Measurements from ENCODE around the gene SLC38A11.

Gene SLC38A11

DNA sequence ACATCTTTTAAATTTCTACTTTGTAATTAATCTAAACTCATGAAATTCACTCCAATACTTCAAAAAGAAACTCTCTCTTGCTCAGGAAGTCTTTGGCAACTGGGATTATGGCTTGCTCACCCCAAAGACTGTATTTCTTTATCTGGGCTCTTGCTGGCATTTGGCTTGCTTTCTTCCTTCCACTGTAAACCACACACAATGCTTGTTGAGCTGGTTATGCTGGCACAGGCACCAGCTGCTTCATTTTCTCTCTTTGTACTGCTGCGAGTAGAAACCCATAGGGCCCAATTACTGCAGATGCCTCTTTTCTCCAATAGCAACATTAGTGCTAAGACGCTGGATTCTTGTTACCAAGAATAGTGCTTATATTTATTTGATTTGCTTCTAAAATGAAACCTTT lies 51.4 kb downstream of the SLC38A11 start:
- Histone ChIP-seq H3K79me2 (no peaks in the 10 kb centered on the region), H3K27me3 (ENCODE audit: control insufficient read depth, insufficient read depth, low read length) (no peaks in the 10 kb centered on the region), H3K36me3 (ENCODE audit: control insufficient read depth, insufficient read depth, low read length) (no peaks in the 10 kb centered on the region), H3K4me3 (ENCODE audit: low read depth, low read length) (no peak overlapping the region), H3K4me2 (ENCODE audit: low read length) (no peak overlapping the region), H3K9me3 (ENCODE audit: control insufficient read depth, low read length) (no peaks in the 10 kb centered on the region), H3K9ac (no peak overlapping the region), H3K27ac (no peak overlapping the region), H3K4me1 (no peaks in the 10 kb centered on the region), H2AFZ (no peak overlapping the region)
- TF ChIP-seq, protein P1, sequence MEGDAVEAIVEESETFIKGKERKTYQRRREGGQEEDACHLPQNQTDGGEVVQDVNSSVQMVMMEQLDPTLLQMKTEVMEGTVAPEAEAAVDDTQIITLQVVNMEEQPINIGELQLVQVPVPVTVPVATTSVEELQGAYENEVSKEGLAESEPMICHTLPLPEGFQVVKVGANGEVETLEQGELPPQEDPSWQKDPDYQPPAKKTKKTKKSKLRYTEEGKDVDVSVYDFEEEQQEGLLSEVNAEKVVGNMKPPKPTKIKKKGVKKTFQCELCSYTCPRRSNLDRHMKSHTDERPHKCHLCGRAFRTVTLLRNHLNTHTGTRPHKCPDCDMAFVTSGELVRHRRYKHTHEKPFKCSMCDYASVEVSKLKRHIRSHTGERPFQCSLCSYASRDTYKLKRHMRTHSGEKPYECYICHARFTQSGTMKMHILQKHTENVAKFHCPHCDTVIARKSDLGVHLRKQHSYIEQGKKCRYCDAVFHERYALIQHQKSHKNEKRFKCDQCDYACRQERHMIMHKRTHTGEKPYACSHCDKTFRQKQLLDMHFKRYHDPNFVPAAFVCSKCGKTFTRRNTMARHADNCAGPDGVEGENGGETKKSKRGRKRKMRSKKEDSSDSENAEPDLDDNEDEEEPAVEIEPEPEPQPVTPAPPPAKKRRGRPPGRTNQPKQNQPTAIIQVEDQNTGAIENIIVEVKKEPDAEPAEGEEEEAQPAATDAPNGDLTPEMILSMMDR (IDR thresholded peaks at IDR 0.05), result no peak

DNA sequence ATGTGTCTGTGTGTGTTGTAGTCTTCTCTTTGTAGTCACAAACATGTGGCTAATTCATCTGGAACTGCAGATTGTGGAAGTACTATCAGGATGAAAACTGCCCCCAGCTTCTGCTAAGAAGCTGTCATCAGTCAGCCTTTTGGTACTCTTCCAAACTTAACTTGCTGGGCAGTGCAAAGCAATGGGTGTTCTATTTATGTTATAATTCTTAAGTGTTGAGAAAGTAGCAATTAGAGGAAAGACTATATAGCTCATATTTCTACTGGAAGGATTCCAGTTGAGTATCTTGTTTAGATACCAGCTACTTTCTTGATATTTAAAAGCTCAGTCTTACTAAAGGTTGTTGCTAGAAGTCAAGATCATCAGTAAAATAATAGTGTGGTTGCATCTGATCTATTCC lies 52.1 kb downstream of the SLC38A11 start:
- Histone ChIP-seq H3K9me3 (ENCODE audit: control insufficient read depth, low read length) (no peaks in the 10 kb centered on the region), H3K4me1 (no peaks in the 10 kb centered on the region), H3K36me3 (ENCODE audit: control insufficient read depth, insufficient read depth, low read length) (no peaks in the 10 kb centered on the region), H3K79me2 (no peaks in the 10 kb centered on the region), H3K27me3 (ENCODE audit: control insufficient read depth, insufficient read depth, low read length) (no peaks in the 10 kb centered on the region), H3K4me2 (ENCODE audit: low read length) (no peak overlapping the region), H3K4me3 (ENCODE audit: low read depth, low read length) (no peak overlapping the region), H3K9ac (no peak overlapping the region), H3K27ac (no peak overlapping the region), H2AFZ (no peak overlapping the region)
- TF ChIP-seq, protein P1 (IDR thresholded peaks at IDR 0.05), result no peak

DNA sequence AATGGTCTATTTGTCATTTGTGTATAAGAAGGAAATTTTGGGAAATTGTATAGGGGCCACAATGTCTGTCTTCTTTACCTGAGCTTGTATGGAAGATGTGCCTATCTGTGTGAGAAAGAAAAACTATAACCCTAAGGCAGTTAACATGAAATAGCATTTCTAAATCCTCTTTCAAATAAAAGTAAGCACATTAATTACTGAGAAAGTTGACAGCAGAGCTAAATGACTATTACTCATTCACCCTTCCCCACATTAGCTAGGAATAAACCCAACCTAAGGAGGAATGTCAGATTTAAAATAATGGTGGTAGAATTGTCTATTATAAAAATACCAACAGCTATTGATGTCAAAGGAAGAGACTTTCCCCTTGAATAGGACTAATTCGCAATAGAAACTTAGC lies 56.2 kb downstream of the SLC38A11 start:
- Histone ChIP-seq H3K4me2 (ENCODE audit: low read length) (no peak overlapping the region), H3K36me3 (ENCODE audit: control insufficient read depth, insufficient read depth, low read length) (no peaks in the 10 kb centered on the region), H3K4me3 (ENCODE audit: low read depth, low read length) (no peak overlapping the region), H3K79me2 (no peaks in the 10 kb centered on the region), H3K27me3 (ENCODE audit: control insufficient read depth, insufficient read depth, low read length) (no peaks in the 10 kb centered on the region), H3K4me1 (no peaks in the 10 kb centered on the region), H3K9me3 (ENCODE audit: control insufficient read depth, low read length) (no peaks in the 10 kb centered on the region), H3K9ac (no peak overlapping the region), H3K27ac (no peak overlapping the region), H2AFZ (no peak overlapping the region)
- TF ChIP-seq, protein P1 (IDR thresholded peaks at IDR 0.05), result no peak

DNA sequence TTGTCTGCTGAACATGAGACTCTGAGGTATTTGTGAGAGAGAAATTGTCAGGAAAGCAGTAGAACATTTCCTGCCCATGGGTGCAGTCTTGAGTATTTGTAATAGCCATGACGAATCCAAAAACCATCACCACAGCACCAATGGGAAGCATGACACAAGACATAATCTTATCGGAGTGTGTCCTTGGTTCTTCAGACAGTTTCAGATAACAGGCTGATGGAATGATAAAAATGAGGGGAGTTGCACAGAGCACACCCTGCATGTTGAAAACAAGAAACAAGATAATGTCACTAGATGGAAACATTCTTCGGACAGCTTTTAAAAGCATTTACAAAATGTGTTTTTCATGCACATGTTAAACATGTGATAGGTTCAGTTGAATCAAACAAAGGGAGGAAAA lies 56.9 kb downstream of the SLC38A11 start:
- no peak overlapping the region for H3K27ac ChIP-seq
- H3K36me3 ChIP-seq (ENCODE audit: control insufficient read depth, insufficient read depth, low read length), result no peaks in the 10 kb centered on the region
- H3K27me3 ChIP-seq (ENCODE audit: control insufficient read depth, insufficient read depth, low read length), result no peaks in the 10 kb centered on the region
- H3K79me2 ChIP-seq, result no peaks in the 10 kb centered on the region
- no peaks in the 10 kb centered on the region for H3K9me3 ChIP-seq (ENCODE audit: control insufficient read depth, low read length)
- H3K4me3 ChIP-seq (ENCODE audit: low read depth, low read length), result no peak overlapping the region
- H3K4me2 ChIP-seq (ENCODE audit: low read length), result peak overlapping the region; percentile 7
- TF ChIP-seq, protein P1 (IDR thresholded peaks at IDR 0.05), result no peak
- no peaks in the 10 kb centered on the region for H3K4me1 ChIP-seq
- no peak overlapping the region for H2AFZ ChIP-seq
- H3K9ac ChIP-seq, result no peak overlapping the region

DNA sequence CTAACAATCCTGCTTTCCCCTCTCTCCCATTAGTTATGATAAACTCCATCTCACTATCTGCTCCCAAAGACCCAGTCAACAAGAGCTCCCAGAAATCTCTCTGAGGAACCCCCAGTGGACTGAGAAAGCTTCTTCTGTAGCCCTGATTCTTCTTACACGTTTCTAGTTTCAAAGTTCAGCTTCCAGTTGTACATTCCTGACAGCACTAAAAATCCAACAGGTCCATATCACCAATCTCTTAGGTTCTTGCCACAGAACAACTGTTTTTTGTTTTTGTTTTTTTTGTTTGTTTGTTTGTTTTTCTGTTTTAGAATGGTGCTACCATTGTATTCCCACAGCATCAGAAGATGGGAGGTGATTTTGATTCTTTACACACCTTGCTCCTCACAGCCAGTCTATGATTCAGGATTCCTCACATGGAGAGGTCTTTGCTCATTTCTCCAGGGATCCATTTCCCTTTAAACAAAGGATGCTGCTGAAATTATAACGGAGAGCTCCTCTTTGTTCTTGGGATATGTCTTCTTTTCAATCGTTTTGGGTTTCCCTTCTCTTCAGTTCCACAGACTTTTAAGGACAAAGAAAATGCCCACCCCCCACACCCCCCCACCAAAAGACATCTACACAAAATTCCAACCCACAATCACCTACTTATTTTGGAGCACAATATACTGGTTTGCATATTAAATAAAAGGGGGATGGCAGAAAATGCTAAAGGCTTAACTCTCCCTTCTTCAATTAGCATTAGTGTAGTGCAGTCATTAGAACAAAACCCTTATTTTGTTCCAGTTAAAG lies 57.7 kb downstream of the SLC38A11 start:
- TF ChIP-seq, protein P1 (IDR thresholded peaks at IDR 0.05), result no peak
- no peak overlapping the region for H3K27ac ChIP-seq
- no peaks in the 10 kb centered on the region for H3K4me1 ChIP-seq
- no peak overlapping the region for H3K9ac ChIP-seq
- no peak overlapping the region for H2AFZ ChIP-seq
- H3K36me3 ChIP-seq (ENCODE audit: control insufficient read depth, insufficient read depth, low read length), result no peaks in the 10 kb centered on the region
- no peaks in the 10 kb centered on the region for H3K27me3 ChIP-seq (ENCODE audit: control insufficient read depth, insufficient read depth, low read length)
- H3K9me3 ChIP-seq (ENCODE audit: control insufficient read depth, low read length), result no peaks in the 10 kb centered on the region
- H3K4me3 ChIP-seq (ENCODE audit: low read depth, low read length), result no peak overlapping the region
- H3K79me2 ChIP-seq, result no peaks in the 10 kb centered on the region
- no peak overlapping the region for H3K4me2 ChIP-seq (ENCODE audit: low read length)

Data from parathyroid adenoma (tissue), 2 donors.